HEK293 (cell line): ENCODE results near the gene ASGR2.

ENCODE experiments used
- GLI2 ChIP-seq: fragments of 450-650 bp; formaldehyde crosslinking; IDR thresholded peaks from 2 replicates; pipeline ENCODE4; 2017; ENCODE audit warnings: missing biosample characterization, missing genetic modification characterization, low read depth, borderline replicate concordance
- IKZF3 ChIP-seq: fragments of 450-650 bp; IDR thresholded peaks from 2 replicates; pipeline ENCODE4 v1.5.0; 2018; ENCODE audit warnings: missing biosample characterization, mild to moderate bottlenecking, missing genetic modification characterization, moderate library complexity
- MYNN ChIP-seq: fragments of 450-650 bp; formaldehyde crosslinking; IDR thresholded peaks from 2 replicates; pipeline ENCODE4 v1.5.1; 2016; ENCODE audit warnings: missing biosample characterization, missing genetic modification characterization, borderline replicate concordance
- SCRT2 ChIP-seq: fragments of 450-650 bp; formaldehyde crosslinking; IDR thresholded peaks from 2 replicates; pipeline ENCODE4 v1.5.1; 2016; ENCODE audit warnings: missing biosample characterization, missing genetic modification characterization
- YY2 ChIP-seq: fragments of 450-650 bp; formaldehyde crosslinking; IDR thresholded peaks from 2 replicates; pipeline ENCODE4 v1.5.1; 2016; ENCODE audit warnings: missing biosample characterization, missing genetic modification characterization
- ZBTB17 ChIP-seq: fragments of 450-650 bp; formaldehyde crosslinking; IDR thresholded peaks from 2 replicates; pipeline ENCODE4 v1.5.1; 2016; ENCODE audit warnings: missing biosample characterization, missing genetic modification characterization
- ZNF114 ChIP-seq: fragments of 450-650 bp; formaldehyde crosslinking; IDR thresholded peaks from 2 replicates; pipeline ENCODE4 v1.5.0; 2017; ENCODE audit warnings: missing biosample characterization, missing genetic modification characterization
- ZNF221 ChIP-seq: fragments of 450-650 bp; formaldehyde crosslinking; IDR thresholded peaks from 2 replicates; pipeline ENCODE4 v1.5.1; 2017; ENCODE audit warnings: missing biosample characterization, missing genetic modification characterization, borderline replicate concordance
- ZNF248 ChIP-seq: fragments of 450-650 bp; formaldehyde crosslinking; IDR thresholded peaks from 2 replicates; pipeline ENCODE4 v1.5.1; 2017; ENCODE audit warnings: missing biosample characterization, missing genetic modification characterization
- ZNF292 ChIP-seq: fragments of 450-650 bp; formaldehyde crosslinking; IDR thresholded peaks from 2 replicates; pipeline ENCODE4 v1.5.1; 2016; ENCODE audit warnings: low read depth, missing biosample characterization, missing genetic modification characterization, borderline replicate concordance
- ZNF341 ChIP-seq: fragments of 450-650 bp; formaldehyde crosslinking; IDR thresholded peaks from 2 replicates; pipeline ENCODE4; 2016; ENCODE audit warnings: low read depth, missing biosample characterization, missing genetic modification characterization
- ZNF37A ChIP-seq: fragments of 450-650 bp; IDR thresholded peaks from 2 replicates; pipeline ENCODE4 v1.5.1; 2018; ENCODE audit warnings: missing biosample characterization, missing genetic modification characterization
- ZNF391 ChIP-seq: fragments of 450-650 bp; formaldehyde crosslinking; IDR thresholded peaks from 2 replicates; pipeline ENCODE4 v1.5.1; 2016; ENCODE audit warnings: low read depth, missing biosample characterization, missing genetic modification characterization, borderline replicate concordance
- ZNF423 ChIP-seq: fragments of 450-650 bp; formaldehyde crosslinking; IDR thresholded peaks from 2 replicates; pipeline ENCODE4 v1.5.1; 2016; ENCODE audit warnings: missing biosample characterization, missing genetic modification characterization
- ZNF544 ChIP-seq: fragments of 450-650 bp; formaldehyde crosslinking; IDR thresholded peaks from 2 replicates; pipeline ENCODE4 v1.5.0; 2017; ENCODE audit warnings: missing biosample characterization, missing genetic modification characterization
- ZNF548 ChIP-seq: fragments of 450-650 bp; formaldehyde crosslinking; IDR thresholded peaks from 2 replicates; pipeline ENCODE4 v1.5.1; 2016; ENCODE audit warnings: missing biosample characterization, missing genetic modification characterization
- ZNF558 ChIP-seq: fragments of 450-650 bp; formaldehyde crosslinking; IDR thresholded peaks from 2 replicates; pipeline ENCODE4 v1.5.1; 2016; ENCODE audit warnings: missing biosample characterization, missing genetic modification characterization
- ZNF76 ChIP-seq: fragments of 450-650 bp; formaldehyde crosslinking; IDR thresholded peaks from 2 replicates; pipeline ENCODE4; 2016; ENCODE audit warnings: low read depth, missing biosample characterization, missing genetic modification characterization, borderline replicate concordance
- ZNF776 ChIP-seq: fragments of 450-650 bp; formaldehyde crosslinking; IDR thresholded peaks from 2 replicates; pipeline ENCODE4 v1.5.0; 2017; ENCODE audit warnings: missing biosample characterization, missing genetic modification characterization, borderline replicate concordance
- ZSCAN16 ChIP-seq: fragments of 450-650 bp; formaldehyde crosslinking; IDR thresholded peaks from 2 replicates; pipeline ENCODE4 v1.5.1; 2016; ENCODE audit warnings: missing biosample characterization, missing genetic modification characterization
- ZSCAN30 ChIP-seq: fragments of 450-650 bp; IDR thresholded peaks from 2 replicates; pipeline ENCODE4 v1.5.1; 2018; ENCODE audit warnings: missing biosample characterization, mild to moderate bottlenecking, missing genetic modification characterization, moderate library complexity
- TF ChIP-seq, protein P1 (sequence below): sonication (generic); formaldehyde crosslinking; IDR thresholded peaks from 2 replicates; pipeline ENCODE4 v1.8.1; 2022; ENCODE audit warnings: mild to moderate bottlenecking, moderate library complexity, missing genetic modification reagents
- TF ChIP-seq, protein P2 (sequence below): fragments of 450-650 bp; formaldehyde crosslinking; IDR thresholded peaks from 2 replicates; pipeline ENCODE4 v1.5.1; 2017; ENCODE audit warnings: missing biosample characterization, missing genetic modification characterization
- TF ChIP-seq, protein P3 (sequence below): fragments of 450-650 bp; formaldehyde crosslinking; IDR thresholded peaks from 2 replicates; pipeline ENCODE4 v1.5.1; 2016; ENCODE audit warnings: missing biosample characterization, missing genetic modification characterization
- TF ChIP-seq, protein P4 (sequence below): fragments of 450-650 bp; formaldehyde crosslinking; IDR thresholded peaks from 2 replicates; pipeline ENCODE4 v1.5.1; 2016; ENCODE audit warnings: missing biosample characterization, missing genetic modification characterization, low read depth
- TF ChIP-seq, protein P5 (sequence below): fragments of 450-650 bp; formaldehyde crosslinking; IDR thresholded peaks from 2 replicates; pipeline ENCODE4; 2016; ENCODE audit warnings: missing biosample characterization, missing genetic modification characterization
- TF ChIP-seq, protein P6 (sequence below): fragments of 450-650 bp; formaldehyde crosslinking; IDR thresholded peaks from 2 replicates; pipeline ENCODE4 v1.5.1; 2016; ENCODE audit warnings: missing biosample characterization, missing genetic modification characterization
- TF ChIP-seq, protein P7 (sequence below): fragments of 450-650 bp; formaldehyde crosslinking; IDR thresholded peaks from 2 replicates; pipeline ENCODE4 v1.5.1; 2016; ENCODE audit warnings: missing biosample characterization, missing genetic modification characterization

ASGR2 gene

DNA sequence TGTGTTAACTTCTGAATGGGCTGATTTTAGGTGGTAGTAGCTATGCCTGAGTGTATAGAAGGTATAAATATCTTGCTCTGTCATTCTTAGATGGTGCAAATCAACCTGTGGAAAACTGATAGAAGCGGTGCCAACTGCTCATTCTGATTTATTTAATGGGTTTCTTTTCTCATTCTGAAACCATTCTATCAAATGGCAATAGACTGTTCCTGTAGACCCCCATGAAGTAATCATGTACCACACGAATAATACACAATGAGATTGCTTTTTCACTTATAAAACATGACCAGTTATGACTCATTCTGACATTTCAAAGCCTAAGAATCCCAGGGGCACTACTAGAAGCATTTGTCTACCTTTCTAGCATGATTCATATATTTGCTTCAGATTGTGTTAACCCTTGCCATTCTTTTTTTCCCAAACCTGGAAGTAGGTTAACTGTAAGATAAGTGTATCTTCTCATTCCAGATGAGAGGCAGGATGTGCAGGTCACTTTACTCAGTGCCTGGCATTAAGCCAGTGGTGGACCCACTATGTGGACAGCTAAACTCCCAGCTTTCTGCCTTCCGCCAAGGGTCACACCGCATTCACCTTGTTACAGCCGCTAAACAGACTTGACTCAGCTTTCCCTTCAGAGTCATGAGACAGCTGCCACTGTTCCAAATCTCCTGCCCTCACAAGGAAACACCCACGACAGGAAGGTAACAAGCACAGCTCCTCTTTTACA lies 54.3 kb downstream of the ASGR2 start (continued):
- 0 out of 2 replicates have a peak, but pooled peaks have one; percentile 28 for TF ChIP-seq IKZF3 (tag by site-specific recombination)
- TF ChIP-seq, protein P1, sequence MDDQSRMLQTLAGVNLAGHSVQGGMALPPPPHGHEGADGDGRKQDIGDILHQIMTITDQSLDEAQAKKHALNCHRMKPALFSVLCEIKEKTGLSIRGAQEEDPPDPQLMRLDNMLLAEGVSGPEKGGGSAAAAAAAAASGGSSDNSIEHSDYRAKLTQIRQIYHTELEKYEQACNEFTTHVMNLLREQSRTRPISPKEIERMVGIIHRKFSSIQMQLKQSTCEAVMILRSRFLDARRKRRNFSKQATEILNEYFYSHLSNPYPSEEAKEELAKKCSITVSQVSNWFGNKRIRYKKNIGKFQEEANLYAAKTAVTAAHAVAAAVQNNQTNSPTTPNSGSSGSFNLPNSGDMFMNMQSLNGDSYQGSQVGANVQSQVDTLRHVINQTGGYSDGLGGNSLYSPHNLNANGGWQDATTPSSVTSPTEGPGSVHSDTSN (CRISPR knock-in tag): no peak
- TF ChIP-seq ZNF391: no peak
- TF ChIP-seq, protein P2, sequence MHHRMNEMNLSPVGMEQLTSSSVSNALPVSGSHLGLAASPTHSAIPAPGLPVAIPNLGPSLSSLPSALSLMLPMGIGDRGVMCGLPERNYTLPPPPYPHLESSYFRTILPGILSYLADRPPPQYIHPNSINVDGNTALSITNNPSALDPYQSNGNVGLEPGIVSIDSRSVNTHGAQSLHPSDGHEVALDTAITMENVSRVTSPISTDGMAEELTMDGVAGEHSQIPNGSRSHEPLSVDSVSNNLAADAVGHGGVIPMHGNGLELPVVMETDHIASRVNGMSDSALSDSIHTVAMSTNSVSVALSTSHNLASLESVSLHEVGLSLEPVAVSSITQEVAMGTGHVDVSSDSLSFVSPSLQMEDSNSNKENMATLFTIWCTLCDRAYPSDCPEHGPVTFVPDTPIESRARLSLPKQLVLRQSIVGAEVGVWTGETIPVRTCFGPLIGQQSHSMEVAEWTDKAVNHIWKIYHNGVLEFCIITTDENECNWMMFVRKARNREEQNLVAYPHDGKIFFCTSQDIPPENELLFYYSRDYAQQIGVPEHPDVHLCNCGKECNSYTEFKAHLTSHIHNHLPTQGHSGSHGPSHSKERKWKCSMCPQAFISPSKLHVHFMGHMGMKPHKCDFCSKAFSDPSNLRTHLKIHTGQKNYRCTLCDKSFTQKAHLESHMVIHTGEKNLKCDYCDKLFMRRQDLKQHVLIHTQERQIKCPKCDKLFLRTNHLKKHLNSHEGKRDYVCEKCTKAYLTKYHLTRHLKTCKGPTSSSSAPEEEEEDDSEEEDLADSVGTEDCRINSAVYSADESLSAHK: no peak
- TF ChIP-seq ZNF558 (tag by site-specific recombination): no peak
- TF ChIP-seq ZSCAN30 (tag by site-specific recombination): no peak
- TF ChIP-seq ZNF544 (tag by site-specific recombination): no peak
- TF ChIP-seq, protein P3, sequence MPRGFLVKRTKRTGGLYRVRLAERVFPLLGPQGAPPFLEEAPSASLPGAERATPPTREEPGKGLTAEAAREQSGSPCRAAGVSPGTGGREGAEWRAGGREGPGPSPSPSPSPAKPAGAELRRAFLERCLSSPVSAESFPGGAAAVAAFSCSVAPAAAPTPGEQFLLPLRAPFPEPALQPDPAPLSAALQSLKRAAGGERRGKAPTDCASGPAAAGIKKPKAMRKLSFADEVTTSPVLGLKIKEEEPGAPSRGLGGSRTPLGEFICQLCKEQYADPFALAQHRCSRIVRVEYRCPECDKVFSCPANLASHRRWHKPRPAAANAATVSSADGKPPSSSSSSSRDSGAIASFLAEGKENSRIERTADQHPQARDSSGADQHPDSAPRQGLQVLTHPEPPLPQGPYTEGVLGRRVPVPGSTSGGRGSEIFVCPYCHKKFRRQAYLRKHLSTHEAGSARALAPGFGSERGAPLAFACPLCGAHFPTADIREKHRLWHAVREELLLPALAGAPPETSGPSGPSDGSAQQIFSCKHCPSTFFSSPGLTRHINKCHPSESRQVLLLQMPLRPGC (tag by site-specific recombination): 0 out of 2 replicates have a peak, but pooled peaks have one; percentile 24
- TF ChIP-seq, protein P4, sequence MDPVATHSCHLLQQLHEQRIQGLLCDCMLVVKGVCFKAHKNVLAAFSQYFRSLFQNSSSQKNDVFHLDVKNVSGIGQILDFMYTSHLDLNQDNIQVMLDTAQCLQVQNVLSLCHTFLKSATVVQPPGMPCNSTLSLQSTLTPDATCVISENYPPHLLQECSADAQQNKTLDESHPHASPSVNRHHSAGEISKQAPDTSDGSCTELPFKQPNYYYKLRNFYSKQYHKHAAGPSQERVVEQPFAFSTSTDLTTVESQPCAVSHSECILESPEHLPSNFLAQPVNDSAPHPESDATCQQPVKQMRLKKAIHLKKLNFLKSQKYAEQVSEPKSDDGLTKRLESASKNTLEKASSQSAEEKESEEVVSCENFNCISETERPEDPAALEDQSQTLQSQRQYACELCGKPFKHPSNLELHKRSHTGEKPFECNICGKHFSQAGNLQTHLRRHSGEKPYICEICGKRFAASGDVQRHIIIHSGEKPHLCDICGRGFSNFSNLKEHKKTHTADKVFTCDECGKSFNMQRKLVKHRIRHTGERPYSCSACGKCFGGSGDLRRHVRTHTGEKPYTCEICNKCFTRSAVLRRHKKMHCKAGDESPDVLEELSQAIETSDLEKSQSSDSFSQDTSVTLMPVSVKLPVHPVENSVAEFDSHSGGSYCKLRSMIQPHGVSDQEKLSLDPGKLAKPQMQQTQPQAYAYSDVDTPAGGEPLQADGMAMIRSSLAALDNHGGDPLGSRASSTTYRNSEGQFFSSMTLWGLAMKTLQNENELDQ (tag by site-specific recombination): no peak
- no peak for TF ChIP-seq ZNF221 (tag by site-specific recombination)
- TF ChIP-seq ZNF292 (tag by site-specific recombination): no peak
- TF ChIP-seq ZBTB17 (tag by site-specific recombination): 0 out of 2 replicates have a peak, but pooled peaks have one; percentile 21
- 0 out of 2 replicates have a peak, but pooled peaks have one; percentile 6 for TF ChIP-seq ZNF37A (tag by site-specific recombination)
- TF ChIP-seq, protein P5, sequence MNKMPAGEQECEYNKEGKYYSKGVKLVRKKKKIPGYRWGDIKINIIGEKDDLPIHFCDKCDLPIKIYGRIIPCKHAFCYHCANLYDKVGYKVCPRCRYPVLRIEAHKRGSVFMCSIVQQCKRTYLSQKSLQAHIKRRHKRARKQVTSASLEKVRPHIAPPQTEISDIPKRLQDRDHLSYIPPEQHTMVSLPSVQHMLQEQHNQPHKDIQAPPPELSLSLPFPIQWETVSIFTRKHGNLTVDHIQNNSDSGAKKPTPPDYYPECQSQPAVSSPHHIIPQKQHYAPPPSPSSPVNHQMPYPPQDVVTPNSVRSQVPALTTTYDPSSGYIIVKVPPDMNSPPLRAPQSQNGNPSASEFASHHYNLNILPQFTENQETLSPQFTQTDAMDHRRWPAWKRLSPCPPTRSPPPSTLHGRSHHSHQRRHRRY (tag by site-specific recombination): no peak
- no peak for TF ChIP-seq ZNF548 (tag by site-specific recombination)
- TF ChIP-seq SCRT2: 0 out of 2 replicates have a peak, but pooled peaks have one; percentile 16
- TF ChIP-seq ZNF248 (tag by site-specific recombination): no peak
- no peak for TF ChIP-seq MYNN (tag by site-specific recombination)
- no peak for TF ChIP-seq ZNF341 (tag by site-specific recombination)
- TF ChIP-seq, protein P6, sequence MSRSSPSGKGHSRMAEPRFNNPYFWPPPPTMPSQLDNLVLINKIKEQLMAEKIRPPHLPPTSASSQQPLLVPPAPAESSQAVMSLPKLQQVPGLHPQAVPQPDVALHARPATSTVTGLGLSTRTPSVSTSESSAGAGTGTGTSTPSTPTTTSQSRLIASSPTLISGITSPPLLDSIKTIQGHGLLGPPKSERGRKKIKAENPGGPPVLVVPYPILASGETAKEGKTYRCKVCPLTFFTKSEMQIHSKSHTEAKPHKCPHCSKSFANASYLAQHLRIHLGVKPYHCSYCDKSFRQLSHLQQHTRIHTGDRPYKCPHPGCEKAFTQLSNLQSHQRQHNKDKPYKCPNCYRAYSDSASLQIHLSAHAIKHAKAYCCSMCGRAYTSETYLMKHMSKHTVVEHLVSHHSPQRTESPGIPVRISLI (tag by site-specific recombination): 0 out of 2 replicates have a peak, but pooled peaks have one; percentile 51
- TF ChIP-seq ZNF76: no peak
- TF ChIP-seq, protein P7, sequence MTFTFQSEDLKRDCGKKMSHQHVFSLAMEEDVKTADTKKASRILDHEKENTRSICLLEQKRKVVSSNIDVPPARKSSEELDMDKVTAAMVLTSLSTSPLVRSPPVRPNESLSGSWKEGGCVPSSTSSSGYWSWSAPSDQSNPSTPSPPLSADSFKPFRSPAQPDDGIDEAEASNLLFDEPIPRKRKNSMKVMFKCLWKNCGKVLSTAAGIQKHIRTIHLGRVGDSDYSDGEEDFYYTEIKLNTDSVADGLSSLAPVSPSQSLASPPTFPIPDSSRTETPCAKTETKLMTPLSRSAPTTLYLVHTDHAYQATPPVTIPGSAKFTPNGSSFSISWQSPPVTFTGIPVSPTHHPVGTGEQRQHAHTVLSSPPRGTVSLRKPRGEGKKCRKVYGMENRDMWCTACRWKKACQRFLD (tag by site-specific recombination): no peak
- TF ChIP-seq YY2 (tag by site-specific recombination): no peak
- TF ChIP-seq ZNF114 (tag by site-specific recombination): no peak
- TF ChIP-seq ZSCAN16 (tag by site-specific recombination): no peak
- TF ChIP-seq ZNF423: no peak
- no peak for TF ChIP-seq GLI2 (tag by site-specific recombination)
- no peak for TF ChIP-seq ZNF776 (tag by site-specific recombination)
